Endothelial cell of umbilical vein (primary cell): ENCODE measurements around the gene C1orf210. TPM values are rescaled to one million over a fixed set of nuclear protein-coding genes. Genes with fewer than 3 reads are reported as not detected.

Experiments used
- BruUV-seq: library from RNA; stranded (reverse); fragments of 400-500 nt; replicated peaks from 2 replicates; lab custom pipeline; 2021; lab: Mats Ljungman, UMichigan
- CTCF ChIA-PET: fragments of 300-600, 350-600 bp; sonication (Branson Sonifier 250); formaldehyde crosslinking; loops from one replicate; lab custom pipeline; 2021; ENCODE audit warnings: antibody characterized with exemption, inconsistent platforms; lab: Charles Lee
- POLR2A ChIA-PET: fragments of 300-600, 350-600 bp; sonication (Branson Sonifier 250); formaldehyde crosslinking; loops from one replicate; lab custom pipeline; 2021; ENCODE audit warnings: antibody characterized with exemption, inconsistent platforms; lab: Charles Lee
- DNase-seq: peaks from one replicate; pipeline ENCODE4 v3.0.0-alpha.2; 2011; ENCODE audit warnings: low read depth, low spot score
- FAIRE-seq: peaks from 2 replicates; lab custom pipeline; 2011; peaks lifted over from hg19 to GRCh38; lab: Jason Lieb, UNC
- H2AFZ ChIP-seq: 2 replicates; pipeline ENCODE4 v1.6.0; 2012; ENCODE audit warnings: low read depth, low read length, control low read depth, inconsistent platforms
- H3K27ac ChIP-seq: 2 replicates; pipeline ENCODE4 v1.5.1; 2011; ENCODE audit warnings: low read depth, mild to moderate bottlenecking, control low read depth, low read length, moderate library complexity; ENCODE audit not compliant: insufficient read depth
- H3K27me3 ChIP-seq, 2 experiments: 2 replicates each; pipeline versions ENCODE4 v1.6.0 to v1.6.1; 2011; ENCODE audit warnings: low read length in 2 of 2, mixed read lengths in 1 of 2; ENCODE audit not compliant: control insufficient read depth in 2 of 2, insufficient read depth in 2 of 2
- H3K36me3 ChIP-seq, 2 experiments: 2 replicates in 1 of 2; 3 replicates in 1 of 2; pipeline ENCODE4 v1.5.1; 2011; ENCODE audit warnings: low read length in 2 of 2, mild to moderate bottlenecking in 1 of 2, moderate library complexity in 1 of 2; ENCODE audit not compliant: control insufficient read depth in 2 of 2, insufficient read depth in 2 of 2; ENCODE audit errors: extremely low read depth in 1 of 2
- H3K4me1 ChIP-seq: 3 replicates; pipeline ENCODE4 v1.5.1; 2011; ENCODE audit warnings: mild to moderate bottlenecking, low read length; ENCODE audit not compliant: control insufficient read depth, insufficient read depth; ENCODE audit errors: extremely low read depth
- H3K4me2 ChIP-seq: 2 replicates; pipeline ENCODE4 v1.6.1; 2011; ENCODE audit warnings: low read length, control low read depth, mixed read lengths; ENCODE audit not compliant: insufficient read depth
- H3K4me3 ChIP-seq, 3 experiments: fragments of 200-600 bp in 1 of 3; sonication (generic), shearing (Covaris generic) in 1 of 3; replicated peaks in 1 of 3; 2 replicates each; pipeline ENCODE4 v1.5.1; 2011 to 2016; ENCODE audit warnings: control low read depth in 3 of 3, low read length in 3 of 3, mild to moderate bottlenecking in 2 of 3, inconsistent platforms in 1 of 3, low read depth in 1 of 3, moderate library complexity in 1 of 3; ENCODE audit not compliant: insufficient read depth in 1 of 3
- H3K79me2 ChIP-seq: 2 replicates; pipeline ENCODE4 v1.6.0; 2012; ENCODE audit warnings: low read length, inconsistent platforms; ENCODE audit not compliant: control insufficient read depth, insufficient read depth
- H3K9ac ChIP-seq: replicated peaks from 2 replicates; pipeline ENCODE3; 2011; ENCODE audit warnings: low read length, control low read depth; ENCODE audit not compliant: insufficient read depth; ENCODE audit errors: extremely low read depth
- H3K9me1 ChIP-seq: replicated peaks from 3 replicates; pipeline ENCODE4 v1.6.0; 2011; ENCODE audit warnings: mild to moderate bottlenecking, low read length; ENCODE audit not compliant: control insufficient read depth, insufficient read depth; ENCODE audit errors: extremely low read depth
- H3K9me3 ChIP-seq: replicated peaks from 2 replicates; pipeline ENCODE4 v1.5.1; 2012; ENCODE audit warnings: low read length, inconsistent platforms; ENCODE audit not compliant: control insufficient read depth, insufficient read depth
- H4K20me1 ChIP-seq: replicated peaks from 2 replicates; pipeline ENCODE3; 2011; ENCODE audit warnings: mild to moderate bottlenecking, low read length; ENCODE audit not compliant: control insufficient read depth, insufficient read depth; ENCODE audit errors: extremely low read depth
- CTCF ChIP-seq, 2 donors: IDR thresholded peaks; 1 replicate in 1 of 2; 2 replicates in 1 of 2; pipeline ENCODE4 v1.5.1; 2011; ENCODE audit warnings: low read length in 2 of 2, mild to moderate bottlenecking in 2 of 2, moderate library complexity in 2 of 2, control low read depth in 1 of 2, inconsistent platforms in 1 of 2, low read depth in 1 of 2; ENCODE audit not compliant: insufficient read depth in 1 of 2; ENCODE audit errors: extremely low read depth in 1 of 2
- FOS ChIP-seq: IDR thresholded peaks from 2 replicates; pipeline ENCODE4 v1.6.1; 2011; ENCODE audit warnings: mild to moderate bottlenecking, low read length, moderate library complexity, borderline replicate concordance; ENCODE audit not compliant: insufficient read depth
- JUN ChIP-seq: IDR thresholded peaks from 2 replicates; pipeline ENCODE4 v1.6.1; 2011; ENCODE audit warnings: borderline replicate concordance, low read depth; ENCODE audit not compliant: insufficient read length, insufficient read depth
- MAX ChIP-seq: IDR thresholded peaks from 2 replicates; pipeline ENCODE4 v1.6.1; 2011; ENCODE audit not compliant: insufficient read depth, insufficient read length
- MYC ChIP-seq: IDR thresholded peaks from one replicate; pipeline ENCODE4 v1.6.1; 2011; ENCODE audit warnings: mild to moderate bottlenecking, low read depth, low read length
- POLR2A ChIP-seq: IDR thresholded peaks from 2 replicates; pipeline ENCODE4 v1.6.1; 2012; ENCODE audit warnings: low read depth, mild to moderate bottlenecking, control low read depth, low read length
- POLR2AphosphoS5 ChIP-seq: IDR thresholded peaks from 2 replicates; pipeline ENCODE4 v1.6.1; 2012; ENCODE audit warnings: low read depth, mild to moderate bottlenecking, control low read depth, low read length, moderate library complexity; ENCODE audit not compliant: insufficient read depth
- dilution Hi-C: fragments of 300-500 bp; cut with MboI; formaldehyde crosslinking; loops from one replicate; pipeline ENCODE4 v1.15.0; 2019; ENCODE audit warnings: low sequenced_read_pairs; ENCODE audit not compliant: extremely low pct_ligation_motif_present
- intact Hi-C: fragments of 100-400 bp; cut with micrococcal nuclease; formaldehyde crosslinking; loops from one replicate; pipeline ENCODE4 v1.10.0; 2022
- polyA plus RNA-seq, 4 experiments: library from polyadenylated mRNA; depleted of rRNA in 3 of 4; stranded (reverse) in 3 of 4; unstranded in 1 of 4; fragments of >200 nt; gene quantifications; 2 replicates each; pipeline versions ENCODE4 v1.2.1 to v1.2.3, GENCODE V29; 2011 to 2012; ENCODE audit warnings: missing spikeins in 1 of 4
- total RNA-seq: library from RNA; stranded (reverse); gene quantifications from 2 replicates; pipeline ENCODE4 v1.2.3, GENCODE V29; 2021

Gene C1orf210
- total and polyA plus RNA-seq, 2 donors (not counting 3 experiments of a cell fraction or from before 2014, with no cell fraction given) = not detected

- H4K20me1 ChIP-seq = no peaks in the 10 kb centered on the region
- no peaks in the 10 kb centered on the region for H3K79me2 ChIP-seq
- ChIA-PET CTCF (interaction anchor here (0.9 to 2.0 kb wide), 9 partner anchors 10 to 120 kb away, joined by 3 to 8 read pairs (median 4); partner anchors contain the start of gene CDC20), POLR2A (interaction anchor here (2.5 kb wide), 1 partner anchor 10 kb away, joined by 15 read pairs; no protein-coding TSS in a partner anchor)
- H3K27me3 ChIP-seq = no peaks in the 10 kb centered on the region
- DNase-seq (peak; percentile 82), FAIRE-seq (peak; percentile 91)
- peak overlapping the region; percentile 8 for H3K4me2 ChIP-seq
- no peaks in the 10 kb centered on the region for H3K36me3 ChIP-seq
- TF ChIP-seq POLR2AphosphoS5 (no peak), CTCF (IDR thresholded peaks at IDR 0.05; ENCODE audit: extremely low read depth in 1 of 2, insufficient read depth in 1 of 2, low read depth in 1 of 2, low read length in 2 of 2) (no peak), MYC (no peak), JUN (peak; percentile 79), POLR2A (no peak), FOS (peak; percentile 75), MAX (no peak)
- no peaks in the 10 kb centered on the region for H3K9me3 ChIP-seq
- intact Hi-C loops (no loop called here), dilution Hi-C loops (no loop called here)
- no peaks in the 10 kb centered on the region for H3K9me1 ChIP-seq
- H3K27ac ChIP-seq = peak overlapping the region; percentile 64
- no TSS peak for BruUV-seq
- H2AFZ ChIP-seq = peak overlapping the region; percentile 2
- no peak overlapping the region for H3K9ac ChIP-seq
- peaks cover 26% of the 10 kb centered on the region for H3K4me1 ChIP-seq
- H3K4me3 ChIP-seq = no peak overlapping the region
Observed at GRCh38 chr1:43293896-43294760, 8.7 kb upstream of the C1orf210 start.
